ENCODE results near the gene ANTXR1.

GRCh38 chr2:69003731-69004130 lies 9.2 kb upstream of the ANTXR1 start:
- TF ChIP-seq CTCF (IDR thresholded peaks at IDR 0.05) (no peak), POLR2AphosphoS5 (IDR thresholded peaks at IDR 0.05) (no peak), POLR2A (IDR thresholded peaks at IDR 0.05) (no peak), EP300 (IDR thresholded peaks at IDR 0.05) (no peak)

All from gastroesophageal sphincter (tissue), 3 donors.